Esophagus muscularis mucosa (tissue), 4 donors: ENCODE data around the gene HUWE1. TPM values are rescaled to one million over a fixed set of nuclear protein-coding genes. Genes with fewer than 3 reads are reported as not detected.

ENCODE experiments used
- DNase-seq: peaks from one replicate; pipeline ENCODE4 v3.0.0-alpha.2; 2017; ENCODE audit errors: extremely low spot score
- H3K27ac ChIP-seq, 4 donors: fragments of 200-600 bp; sonication (generic); replicated peaks in 1 of 4; 1 replicate in 3 of 4; 2 replicates in 1 of 4; pipeline ENCODE4 v1.5.1; 2016 to 2019; ENCODE audit warnings: mild to moderate bottlenecking in 1 of 4
- H3K27me3 ChIP-seq, 4 donors: fragments of 200-600 bp; sonication (generic); one replicate each; pipeline versions ENCODE4 v1.5.1 to v1.6.0; 2016 to 2019
- H3K36me3 ChIP-seq, 4 donors: fragments of 200-600 bp; sonication (generic); one replicate each; pipeline ENCODE4 v1.5.1; 2016 to 2019
- H3K4me1 ChIP-seq, 4 donors: fragments of 200-600 bp; sonication (generic); one replicate each; pipeline ENCODE4 v1.5.1; 2016 to 2019
- H3K4me3 ChIP-seq, 4 donors: fragments of 200-600 bp; sonication (generic); 1 replicate in 2 of 4; 2 replicates in 2 of 4; pipeline ENCODE4 v1.5.1; 2016 to 2019; ENCODE audit warnings: mild to moderate bottlenecking in 4 of 4, moderate library complexity in 1 of 4
- H3K9me3 ChIP-seq, 4 donors: fragments of 200-600 bp; sonication (generic); 1 replicate in 3 of 4; 2 replicates in 1 of 4; pipeline ENCODE4 v1.5.1; 2016 to 2019
- EP300 ChIP-seq: sonication (generic); formaldehyde crosslinking; IDR thresholded peaks from one replicate; pipeline ENCODE4 v1.6.1; 2017; ENCODE audit warnings: antibody characterized with exemption
- POLR2A ChIP-seq: fragments of 450-650 bp; IDR thresholded peaks from one replicate; pipeline ENCODE4 v1.6.1; 2017; ENCODE audit warnings: antibody characterized with exemption, moderate library complexity, mild to moderate bottlenecking, low read depth
- POLR2AphosphoS5 ChIP-seq, 2 donors: sonication (generic); formaldehyde crosslinking; IDR thresholded peaks; one replicate each; pipeline ENCODE4 v1.6.1; 2017; ENCODE audit warnings: antibody characterized with exemption in 2 of 2
- WGBS: methylation state at CpG from one replicate; pipeline ENCODE4 v1.1.5; 2018; 5-methylcytosine and 5-hydroxymethylcytosine counted together
- intact Hi-C: fragments of 100-400 bp; cut with DNase I; formaldehyde crosslinking; loops from one replicate; pipeline ENCODE4 v1.15.1; 2023
- total RNA-seq, 4 donors: library from RNA; depleted of rRNA; stranded (reverse); fragments of >200 nt; gene quantifications; one replicate each; pipeline versions ENCODE4 v1.1.0 to v1.2.1, GENCODE V29; 2016
- TF ChIP-seq, protein P1 (sequence below), 3 experiments: fragments of 200-600 bp in 2 of 3; fragments of 450-650 bp in 1 of 3; sonication (generic) in 2 of 3; IDR thresholded peaks; one replicate each; pipeline ENCODE4 v1.5.1; 2017 to 2019; ENCODE audit warnings: antibody characterized with exemption in 3 of 3, mild to moderate bottlenecking in 2 of 3, moderate library complexity in 1 of 3

Gene HUWE1
- total RNA-seq, 4 donors from 2014 or later: 100 to 149 (median 129) TPM

DNA sequence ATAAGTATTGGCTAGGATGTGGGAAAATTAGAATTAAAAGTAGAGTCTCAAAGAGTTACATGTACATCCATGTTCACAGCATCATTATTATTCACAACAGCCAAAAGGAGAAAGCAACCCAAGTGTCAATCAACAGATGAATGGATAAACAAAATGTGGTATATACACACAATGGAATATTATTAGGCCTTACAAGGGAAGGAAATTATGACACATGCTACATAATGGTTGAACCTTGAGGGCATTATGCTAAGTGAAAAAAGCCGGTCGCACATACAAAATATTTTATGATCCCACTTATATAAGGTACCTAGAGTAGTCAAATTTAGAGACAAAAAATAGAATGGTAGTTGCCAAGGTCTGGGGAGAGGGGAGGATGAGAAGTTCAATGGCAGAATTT is 80.1 kb downstream of the HUWE1 start:
- DNase-seq: no peak
- peaks cover 8 to 70% (median 36%) of the 10 kb centered on the region in 4 donors for H3K36me3 ChIP-seq

DNA sequence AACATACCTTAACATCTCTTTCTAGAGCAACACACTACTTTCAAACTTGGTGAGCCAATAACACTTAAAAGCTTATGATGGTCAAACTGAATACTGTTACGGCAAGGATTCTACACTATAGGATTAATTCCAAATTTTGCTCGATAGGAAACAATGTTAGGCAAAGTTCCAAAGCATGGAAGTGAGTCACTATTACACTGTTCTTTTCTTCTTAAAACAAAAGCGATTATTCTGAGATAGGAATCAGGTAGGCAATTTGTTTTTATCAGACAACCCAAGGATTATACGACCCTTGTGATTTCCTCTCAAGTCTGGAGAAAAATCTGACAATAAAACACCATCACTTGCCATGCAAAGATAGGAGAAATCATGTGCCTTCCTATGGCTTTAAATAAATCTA is 81.5 kb downstream of the HUWE1 start:
- no peak for TF ChIP-seq POLR2AphosphoS5 (IDR thresholded peaks at IDR 0.05)
- TF ChIP-seq, protein P1, sequence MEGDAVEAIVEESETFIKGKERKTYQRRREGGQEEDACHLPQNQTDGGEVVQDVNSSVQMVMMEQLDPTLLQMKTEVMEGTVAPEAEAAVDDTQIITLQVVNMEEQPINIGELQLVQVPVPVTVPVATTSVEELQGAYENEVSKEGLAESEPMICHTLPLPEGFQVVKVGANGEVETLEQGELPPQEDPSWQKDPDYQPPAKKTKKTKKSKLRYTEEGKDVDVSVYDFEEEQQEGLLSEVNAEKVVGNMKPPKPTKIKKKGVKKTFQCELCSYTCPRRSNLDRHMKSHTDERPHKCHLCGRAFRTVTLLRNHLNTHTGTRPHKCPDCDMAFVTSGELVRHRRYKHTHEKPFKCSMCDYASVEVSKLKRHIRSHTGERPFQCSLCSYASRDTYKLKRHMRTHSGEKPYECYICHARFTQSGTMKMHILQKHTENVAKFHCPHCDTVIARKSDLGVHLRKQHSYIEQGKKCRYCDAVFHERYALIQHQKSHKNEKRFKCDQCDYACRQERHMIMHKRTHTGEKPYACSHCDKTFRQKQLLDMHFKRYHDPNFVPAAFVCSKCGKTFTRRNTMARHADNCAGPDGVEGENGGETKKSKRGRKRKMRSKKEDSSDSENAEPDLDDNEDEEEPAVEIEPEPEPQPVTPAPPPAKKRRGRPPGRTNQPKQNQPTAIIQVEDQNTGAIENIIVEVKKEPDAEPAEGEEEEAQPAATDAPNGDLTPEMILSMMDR (IDR thresholded peaks at IDR 0.05): no peak
- no peak for TF ChIP-seq EP300
- no peak for TF ChIP-seq POLR2A
- intact Hi-C loops: no loop called here
- Histone ChIP-seq H3K27ac (no peak overlapping the region), H3K27me3 (no peaks in the 10 kb centered on the region), H3K9me3 (no peaks in the 10 kb centered on the region), H3K4me3 (no peak overlapping the region), H3K36me3 (peaks cover 15 to 81% (median 46%) of the 10 kb centered on the region in 4 donors), H3K4me1 (peaks cover 0 to 6% (median 6%) of the 10 kb centered on the region in 4 donors)
- DNase-seq: no peak
- 61% methylated on average over 4 of the region's 4 CpGs for WGBS

More for the DNA sequence above, 80.1 kb downstream of the HUWE1 start:
- Histone ChIP-seq H3K4me1 (peaks cover 0 to 10% (median 6%) of the 10 kb centered on the region in 4 donors), H3K9me3 (no peaks in the 10 kb centered on the region), H3K4me3 (no peak overlapping the region), H3K27ac (no peak overlapping the region), H3K27me3 (no peaks in the 10 kb centered on the region)
- TF ChIP-seq, protein P1 (IDR thresholded peaks at IDR 0.05): no peak
- no peak for TF ChIP-seq POLR2AphosphoS5 (IDR thresholded peaks at IDR 0.05)
- no peak for TF ChIP-seq EP300
- TF ChIP-seq POLR2A: no peak
- intact Hi-C loops: no loop called here
- 91% methylated on average over 2 of the region's 2 CpGs for WGBS

DNA sequence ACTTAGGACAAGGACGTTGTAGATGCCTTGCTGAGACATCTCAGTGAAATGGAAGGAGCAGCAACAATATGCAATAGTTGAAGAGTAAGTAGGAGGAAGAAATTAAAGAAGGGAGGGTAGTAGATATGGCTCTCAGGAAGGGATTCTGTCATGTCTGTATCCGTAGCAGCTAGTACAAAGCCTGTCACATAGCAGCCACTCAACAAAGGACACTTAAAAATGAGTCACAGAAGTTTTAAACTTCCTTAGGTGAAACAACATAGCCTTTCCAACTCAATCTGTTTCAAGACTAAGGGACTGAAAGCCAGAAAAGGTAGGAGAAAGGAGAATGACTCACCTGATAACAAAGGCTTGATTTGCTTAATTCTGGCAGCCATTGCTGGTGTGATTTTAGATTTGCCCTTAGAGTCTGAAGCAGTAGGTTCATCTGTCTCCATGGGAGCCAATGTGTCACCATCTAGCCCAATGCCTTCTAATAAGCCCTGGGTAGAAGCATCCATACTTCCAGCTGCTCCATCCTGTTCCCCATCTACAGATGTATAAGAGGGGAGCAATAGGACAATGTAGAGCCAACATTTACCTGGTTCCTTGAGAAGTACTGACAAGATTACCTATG is 86.6 kb downstream of the HUWE1 start:
- DNase-seq: no peak
- H3K27ac ChIP-seq: no peak overlapping the region
- peaks cover 17 to 79% (median 47%) of the 10 kb centered on the region in 4 donors for H3K36me3 ChIP-seq
- H3K4me3 ChIP-seq: no peak overlapping the region
- H3K4me1 ChIP-seq: no peaks in the 10 kb centered on the region
- WGBS: 61% methylated on average over 2 of the region's 2 CpGs
- no peaks in the 10 kb centered on the region for H3K27me3 ChIP-seq
- H3K9me3 ChIP-seq: no peaks in the 10 kb centered on the region
- intact Hi-C loops: no loop called here
- TF ChIP-seq, protein P1 (IDR thresholded peaks at IDR 0.05): no peak
- TF ChIP-seq POLR2A (no peak), EP300 (no peak), POLR2AphosphoS5 (IDR thresholded peaks at IDR 0.05) (no peak)

DNA sequence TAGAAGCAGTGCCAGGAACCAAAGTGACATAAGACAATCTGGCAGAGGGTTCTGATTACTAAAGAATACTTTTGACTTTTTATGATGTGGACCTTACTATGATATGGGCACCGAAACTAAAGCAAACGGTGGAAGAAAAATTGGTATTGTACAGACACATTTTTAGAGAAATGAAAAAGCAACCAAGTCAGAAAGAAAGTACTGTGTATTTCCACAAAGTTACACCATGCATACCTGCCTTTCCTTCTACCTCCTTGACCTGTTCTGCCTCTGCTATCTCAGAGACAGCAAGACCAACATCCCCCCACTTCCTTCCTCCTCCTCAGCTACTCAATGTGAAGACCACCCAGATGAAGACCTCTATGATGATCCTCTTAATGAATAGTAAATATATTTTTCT is 88.3 kb downstream of the HUWE1 start:
- WGBS: 74% methylated on average over 2 of the region's 2 CpGs
- no peak overlapping the region for H3K27ac ChIP-seq
- no peaks in the 10 kb centered on the region for H3K4me1 ChIP-seq
- no peaks in the 10 kb centered on the region for H3K9me3 ChIP-seq
- H3K27me3 ChIP-seq: no peaks in the 10 kb centered on the region
- intact Hi-C loops: no loop called here
- no peak for DNase-seq
- H3K36me3 ChIP-seq: peaks cover 14 to 79% (median 50%) of the 10 kb centered on the region in 4 donors
- TF ChIP-seq POLR2AphosphoS5 (IDR thresholded peaks at IDR 0.05): no peak
- no peak for TF ChIP-seq EP300
- no peak for TF ChIP-seq POLR2A
- TF ChIP-seq, protein P1 (IDR thresholded peaks at IDR 0.05): no peak
- no peak overlapping the region for H3K4me3 ChIP-seq

DNA sequence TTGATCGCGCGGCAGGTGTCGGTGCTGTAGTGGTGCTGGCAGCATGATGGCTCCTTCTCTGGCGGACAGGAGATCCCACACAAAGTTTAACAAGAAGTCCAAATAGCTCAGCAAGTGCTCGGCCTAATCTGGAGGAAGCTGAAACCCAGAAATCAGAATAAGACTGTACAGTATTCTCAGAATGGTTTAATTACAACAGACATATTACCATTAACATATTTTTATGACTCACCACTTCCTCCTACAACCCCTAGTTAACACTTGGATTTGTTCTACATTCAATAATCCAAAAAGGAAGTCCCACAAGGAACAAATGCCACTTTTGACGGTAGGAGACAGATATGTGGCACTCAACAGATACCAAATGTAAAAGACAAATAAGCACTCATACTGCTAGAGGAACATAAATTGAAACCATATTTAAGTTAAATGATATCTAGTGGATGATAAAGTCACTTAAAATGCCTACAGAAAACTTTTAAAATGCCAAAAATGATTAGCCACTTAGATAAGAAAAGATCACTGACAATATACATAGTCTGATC is 91.2 kb downstream of the HUWE1 start:
- peaks cover 16 to 79% (median 60%) of the 10 kb centered on the region in 4 donors for H3K36me3 ChIP-seq
- TF ChIP-seq POLR2AphosphoS5 (IDR thresholded peaks at IDR 0.05) (no peak), EP300 (no peak), POLR2A (no peak)
- TF ChIP-seq, protein P1 (IDR thresholded peaks at IDR 0.05): no peak
- WGBS: 81% methylated on average over 7 of the region's 7 CpGs

More for the DNA sequence above, 91.2 kb downstream of the HUWE1 start:
- Histone ChIP-seq H3K27me3 (no peaks in the 10 kb centered on the region), H3K9me3 (no peaks in the 10 kb centered on the region), H3K4me1 (no peaks in the 10 kb centered on the region), H3K27ac (no peak overlapping the region), H3K4me3 (no peak overlapping the region)
- intact Hi-C loops: no loop called here
- DNase-seq: no peak
